ENCODE data around the gene CSE1L. TPM values are rescaled to one million over a fixed set of nuclear protein-coding genes. Genes with fewer than 3 reads are reported as not detected.
A peak's percentile ranks its signal among the peaks of the same experiment; 100 is the strongest.

CSE1L gene
- total and polyA plus RNA-seq, 4 donors, result 74.5 to 131 (median 88.3) TPM

DNA sequence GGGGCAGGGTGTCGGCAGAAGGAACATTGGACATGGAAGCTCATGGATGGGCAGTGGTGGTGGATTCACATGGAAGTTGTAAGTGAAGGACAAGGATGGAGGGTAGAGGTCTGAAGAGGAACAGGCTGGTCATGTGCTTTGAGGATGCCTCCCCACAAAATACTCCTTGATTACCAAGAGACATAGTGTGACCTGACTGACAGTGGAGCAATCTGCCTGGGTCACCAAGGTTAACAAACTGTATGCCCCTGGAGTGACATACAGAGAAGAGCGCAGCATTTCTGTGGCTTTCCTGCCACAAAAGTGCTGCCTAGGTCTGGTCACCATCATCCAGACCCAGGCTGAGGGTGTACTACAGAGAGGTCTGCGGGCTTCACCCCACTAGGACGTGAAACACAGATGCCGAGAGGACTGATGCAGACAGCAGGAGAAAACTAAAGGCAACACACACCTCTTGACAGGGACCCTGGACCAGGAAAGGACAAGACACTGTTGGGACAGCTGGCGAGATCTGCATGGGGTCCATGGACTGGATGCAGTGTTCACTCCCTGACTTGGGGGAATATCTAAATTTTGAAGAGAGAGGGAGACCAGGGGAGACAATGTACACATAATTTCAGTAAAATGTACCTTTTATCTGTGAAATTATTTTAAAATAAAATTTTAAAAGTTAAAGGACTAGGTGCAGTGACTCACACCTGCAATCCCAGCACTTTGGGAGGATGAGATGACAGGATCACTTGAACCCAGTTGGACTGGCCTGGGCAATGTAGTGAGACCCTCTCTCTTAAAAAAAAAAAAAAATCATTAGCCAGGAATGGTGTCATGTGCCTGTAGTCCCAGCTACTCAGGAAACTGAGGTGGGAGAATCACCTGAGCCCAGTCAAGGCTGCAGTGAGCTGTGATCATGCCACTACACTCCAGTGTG is 64.9 kb downstream of the CSE1L start:
- H3K9me3 ChIP-seq (ENCODE audit: control insufficient read depth, insufficient read depth, low read length), result no peaks in the 10 kb centered on the region
- peaks cover 45% of the 10 kb centered on the region for H3K36me3 ChIP-seq (ENCODE audit: control insufficient read depth, insufficient read depth, low read length)
- H3K4me3 ChIP-seq (ENCODE audit: low read depth, low read length), result no peak overlapping the region
- 94% methylated on average over 6 of the region's 6 CpGs for WGBS (ENCODE audit: insufficient coverage)
- H3K27me3 ChIP-seq (ENCODE audit: control insufficient read depth, insufficient read depth, low read length), result no peaks in the 10 kb centered on the region
- no peak overlapping the region for H3K27ac ChIP-seq (ENCODE audit: low read depth, low read length)
- no peak for DNase-seq (ENCODE audit: low read depth in 4 of 6, low spot score in 6 of 6)
- H3K4me1 ChIP-seq (ENCODE audit: control insufficient read depth, insufficient read depth, low read length), result no peaks in the 10 kb centered on the region

DNA sequence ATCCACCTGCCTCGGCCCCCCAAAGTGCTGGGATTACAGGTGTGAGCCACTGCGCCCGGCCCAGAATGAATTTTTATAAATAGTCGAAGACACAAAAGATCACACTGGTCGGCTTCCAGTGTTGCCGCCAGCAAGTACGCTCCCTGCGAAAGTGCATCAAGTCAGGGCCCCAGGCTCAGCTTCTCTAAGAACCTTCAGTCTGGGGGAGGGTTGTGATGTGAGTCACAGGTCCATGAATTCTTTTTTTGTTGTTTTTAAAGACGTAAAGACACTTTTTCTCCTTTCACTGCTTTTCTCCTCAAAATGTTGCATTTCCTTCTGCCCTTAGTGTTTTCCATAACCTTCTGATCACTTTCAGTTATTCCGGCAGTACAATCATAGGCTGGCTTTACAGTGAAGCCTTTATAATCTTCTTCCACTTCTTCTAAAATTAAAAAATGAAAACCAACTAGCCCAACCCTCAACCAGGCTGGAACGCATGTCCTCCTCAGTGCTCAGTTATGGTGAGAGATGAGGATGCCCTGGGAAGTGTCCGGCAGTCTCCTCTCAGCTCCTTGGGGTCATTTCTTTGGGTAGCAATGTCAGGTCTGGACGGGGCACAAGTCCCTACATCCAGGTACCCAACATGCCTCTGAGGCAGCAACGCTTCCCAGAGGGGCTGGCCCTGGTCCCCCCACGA is 66.6 kb downstream of the CSE1L start:
- Histone ChIP-seq H3K36me3 (ENCODE audit: control insufficient read depth, insufficient read depth, low read length) (peaks cover 60% of the 10 kb centered on the region), H3K27ac (ENCODE audit: low read depth, low read length) (no peak overlapping the region), H3K27me3 (ENCODE audit: control insufficient read depth, insufficient read depth, low read length) (no peaks in the 10 kb centered on the region), H3K4me3 (ENCODE audit: low read depth, low read length) (no peak overlapping the region), H3K9me3 (ENCODE audit: control insufficient read depth, insufficient read depth, low read length) (no peaks in the 10 kb centered on the region), H3K4me1 (ENCODE audit: control insufficient read depth, insufficient read depth, low read length) (no peaks in the 10 kb centered on the region)
- DNase-seq (ENCODE audit: low read depth in 4 of 6, low spot score in 6 of 6), result no peak
- 96% methylated on average over 11 of the region's 15 CpGs for WGBS (ENCODE audit: insufficient coverage)

DNA sequence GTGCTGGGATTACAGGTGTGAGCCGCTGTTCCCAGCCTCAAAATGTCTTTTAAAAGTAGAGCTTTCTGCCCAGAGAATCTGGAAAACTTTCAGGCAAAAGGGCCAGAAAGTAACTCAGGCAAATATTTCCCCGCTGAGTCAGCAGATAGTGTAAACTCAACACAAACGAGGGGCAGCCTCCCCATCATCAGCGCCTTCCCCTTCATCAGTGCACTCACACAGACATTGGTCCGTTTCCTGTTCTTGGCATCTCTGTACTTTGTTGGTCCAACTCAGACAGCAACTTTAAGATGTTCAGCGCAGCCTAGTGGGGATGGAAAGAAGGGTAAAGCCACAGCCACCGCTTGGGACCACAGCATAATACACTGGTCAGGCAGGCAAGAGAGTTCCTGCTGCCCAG is 69.5 kb downstream of the CSE1L start:
- H3K4me3 ChIP-seq (ENCODE audit: low read depth, low read length), result no peak overlapping the region
- WGBS (ENCODE audit: insufficient coverage), result 79% methylated on average over 4 of the region's 7 CpGs
- H3K36me3 ChIP-seq (ENCODE audit: control insufficient read depth, insufficient read depth, low read length), result peaks cover 72% of the 10 kb centered on the region
- H3K9me3 ChIP-seq (ENCODE audit: control insufficient read depth, insufficient read depth, low read length), result no peaks in the 10 kb centered on the region
- H3K27me3 ChIP-seq (ENCODE audit: control insufficient read depth, insufficient read depth, low read length), result no peaks in the 10 kb centered on the region
- no peak for DNase-seq (ENCODE audit: low read depth in 4 of 6, low spot score in 6 of 6)
- H3K27ac ChIP-seq (ENCODE audit: low read depth, low read length), result no peak overlapping the region
- peaks cover 4% of the 10 kb centered on the region for H3K4me1 ChIP-seq (ENCODE audit: control insufficient read depth, insufficient read depth, low read length)

DNA sequence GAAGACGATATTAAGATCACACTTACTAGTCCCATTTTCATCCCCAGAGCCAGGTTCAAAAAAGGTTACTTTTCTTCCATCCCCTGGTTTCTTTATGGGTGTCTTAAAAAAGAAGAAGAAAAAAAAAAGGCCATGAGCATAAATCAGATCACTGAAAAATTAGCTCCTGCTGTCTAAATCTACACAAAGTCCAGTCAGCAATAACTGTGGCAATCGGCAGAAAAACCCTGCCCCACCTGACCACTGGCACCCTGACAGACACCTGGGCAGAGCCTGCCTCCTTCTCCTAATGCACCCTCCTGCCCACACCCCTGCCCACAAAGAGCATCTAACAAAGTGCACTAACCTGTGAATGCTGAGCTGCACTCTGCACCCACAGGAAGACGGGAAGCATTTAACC is 72.2 kb downstream of the CSE1L start:
- H3K4me1 ChIP-seq (ENCODE audit: control insufficient read depth, insufficient read depth, low read length), result peaks cover 4% of the 10 kb centered on the region
- H3K27me3 ChIP-seq (ENCODE audit: control insufficient read depth, insufficient read depth, low read length), result no peaks in the 10 kb centered on the region
- H3K27ac ChIP-seq (ENCODE audit: low read depth, low read length), result no peak overlapping the region
- H3K4me3 ChIP-seq (ENCODE audit: low read depth, low read length), result no peak overlapping the region
- no peaks in the 10 kb centered on the region for H3K9me3 ChIP-seq (ENCODE audit: control insufficient read depth, insufficient read depth, low read length)
- peaks cover 59% of the 10 kb centered on the region for H3K36me3 ChIP-seq (ENCODE audit: control insufficient read depth, insufficient read depth, low read length)
- WGBS (ENCODE audit: insufficient coverage), result 89% methylated on average over 1 of the region's 3 CpGs
- DNase-seq (ENCODE audit: low read depth in 4 of 6, low spot score in 6 of 6), result no peak

DNA sequence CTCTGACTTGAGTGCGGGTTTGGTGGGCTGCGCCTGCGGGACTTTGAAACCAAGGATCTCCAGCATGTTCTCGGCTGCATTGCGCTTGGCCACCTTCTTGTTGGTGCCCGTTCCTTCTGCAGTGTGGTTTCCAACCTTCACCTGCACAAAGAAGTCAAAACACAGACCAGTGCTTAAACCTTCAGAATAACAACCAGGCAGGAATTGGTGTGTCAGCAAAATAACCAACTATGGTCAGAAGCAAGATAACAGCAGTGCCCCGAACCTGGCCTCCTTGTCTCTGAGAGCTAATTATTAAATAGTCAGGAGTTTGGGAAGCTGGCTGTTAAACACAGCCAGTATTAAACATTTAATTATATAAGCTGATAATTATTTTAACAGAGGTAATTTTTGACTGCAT is 73.9 kb downstream of the CSE1L start:
- WGBS (ENCODE audit: insufficient coverage), result 83% methylated on average over 6 of the region's 7 CpGs
- peaks cover 61% of the 10 kb centered on the region for H3K36me3 ChIP-seq (ENCODE audit: control insufficient read depth, insufficient read depth, low read length)

DNA sequence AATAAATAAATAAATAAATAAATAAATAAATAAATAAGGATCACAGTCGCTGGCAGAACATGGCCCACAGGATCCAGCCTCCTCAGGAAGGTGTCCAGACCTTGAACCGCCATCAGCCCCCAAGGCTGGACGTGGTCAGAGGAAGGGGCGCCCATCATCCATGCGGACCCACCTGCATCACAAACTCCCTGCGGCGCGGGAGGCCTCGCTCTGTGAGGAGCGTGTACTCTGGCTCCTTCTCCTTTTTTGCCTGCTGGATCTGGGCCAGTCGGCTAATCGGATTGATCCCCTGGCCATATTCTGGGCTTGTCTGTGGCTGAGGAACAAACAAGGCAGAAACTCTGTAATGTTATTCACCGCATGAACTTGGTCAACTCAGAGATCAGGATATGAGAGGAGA is 76.8 kb downstream of the CSE1L start:
- Histone ChIP-seq H3K4me1 (ENCODE audit: control insufficient read depth, insufficient read depth, low read length) (peaks cover 4% of the 10 kb centered on the region), H3K4me3 (ENCODE audit: low read depth, low read length) (no peak overlapping the region), H3K27me3 (ENCODE audit: control insufficient read depth, insufficient read depth, low read length) (no peaks in the 10 kb centered on the region), H3K9me3 (ENCODE audit: control insufficient read depth, insufficient read depth, low read length) (no peaks in the 10 kb centered on the region), H3K27ac (ENCODE audit: low read depth, low read length) (no peak overlapping the region), H3K36me3 (ENCODE audit: control insufficient read depth, insufficient read depth, low read length) (peaks cover 43% of the 10 kb centered on the region)
- WGBS (ENCODE audit: insufficient coverage), result 95% methylated on average over 9 of the region's 13 CpGs
- no peak for DNase-seq (ENCODE audit: low read depth in 4 of 6, low spot score in 6 of 6)

More for the DNA sequence above, 73.9 kb downstream of the CSE1L start:
- Histone ChIP-seq H3K27me3 (ENCODE audit: control insufficient read depth, insufficient read depth, low read length) (no peaks in the 10 kb centered on the region), H3K4me3 (ENCODE audit: low read depth, low read length) (no peak overlapping the region), H3K4me1 (ENCODE audit: control insufficient read depth, insufficient read depth, low read length) (peaks cover 4% of the 10 kb centered on the region), H3K9me3 (ENCODE audit: control insufficient read depth, insufficient read depth, low read length) (no peaks in the 10 kb centered on the region), H3K27ac (ENCODE audit: low read depth, low read length) (no peak overlapping the region)
- no peak for DNase-seq (ENCODE audit: low read depth in 4 of 6, low spot score in 6 of 6)

DNA sequence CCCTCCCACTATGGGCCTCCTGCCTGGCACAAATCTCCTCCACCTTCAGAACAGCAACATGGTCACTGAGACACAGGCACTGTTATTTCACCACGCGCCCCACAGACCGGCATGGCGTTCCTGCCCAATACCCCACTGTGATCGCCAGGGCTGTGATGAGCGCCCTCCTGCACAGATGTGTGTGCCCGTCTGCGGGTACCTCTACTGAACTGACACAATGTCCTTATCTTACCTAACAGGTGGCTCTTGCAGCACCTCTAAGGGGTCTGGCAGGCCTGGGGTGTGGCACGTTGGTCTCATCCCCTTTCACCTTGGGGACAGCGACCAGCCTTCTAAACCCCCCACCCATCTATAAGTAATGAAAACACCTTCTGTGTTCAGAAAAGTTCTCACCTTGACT is 77.9 kb downstream of the CSE1L start:
- 98% methylated on average over 9 of the region's 10 CpGs for WGBS (ENCODE audit: insufficient coverage)
- Histone ChIP-seq H3K27ac (ENCODE audit: low read depth, low read length) (no peak overlapping the region), H3K9me3 (ENCODE audit: control insufficient read depth, insufficient read depth, low read length) (no peaks in the 10 kb centered on the region), H3K36me3 (ENCODE audit: control insufficient read depth, insufficient read depth, low read length) (peaks cover 39% of the 10 kb centered on the region), H3K27me3 (ENCODE audit: control insufficient read depth, insufficient read depth, low read length) (no peaks in the 10 kb centered on the region), H3K4me1 (ENCODE audit: control insufficient read depth, insufficient read depth, low read length) (peaks cover 4% of the 10 kb centered on the region), H3K4me3 (ENCODE audit: low read depth, low read length) (no peak overlapping the region)
- DNase-seq (ENCODE audit: low read depth in 4 of 6, low spot score in 6 of 6), result no peak

DNA sequence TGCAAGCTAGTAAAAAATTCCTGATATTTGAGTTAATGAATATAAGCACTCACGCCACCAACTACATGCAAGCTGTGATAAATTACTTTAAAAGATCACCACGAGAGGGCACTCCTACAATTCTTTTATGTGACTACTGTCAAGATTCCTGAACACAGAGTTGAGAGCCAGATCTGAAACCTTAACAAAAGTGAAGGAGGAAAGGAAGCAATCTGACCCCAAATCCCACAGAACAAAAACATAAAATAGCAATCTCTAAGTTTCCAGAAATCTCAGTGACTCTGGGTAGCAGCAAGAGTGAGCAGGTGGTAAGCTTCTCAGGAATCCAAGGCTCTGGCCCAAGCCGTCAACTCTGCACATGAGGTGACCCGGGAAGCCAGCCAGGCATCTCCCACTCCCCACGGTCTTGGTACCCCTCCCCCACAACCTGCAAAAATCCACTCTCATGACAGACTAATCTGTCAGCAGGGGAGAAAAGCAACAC is 86.9 kb downstream of the CSE1L start:
- H3K36me3 ChIP-seq (ENCODE audit: control insufficient read depth, insufficient read depth, low read length), result peaks cover 29% of the 10 kb centered on the region
- DNase-seq (ENCODE audit: low read depth in 4 of 6, low spot score in 6 of 6), result peak; percentile 38 to 93 (median 68)
- peaks cover 5% of the 10 kb centered on the region for H3K4me1 ChIP-seq (ENCODE audit: control insufficient read depth, insufficient read depth, low read length)
- H3K27me3 ChIP-seq (ENCODE audit: control insufficient read depth, insufficient read depth, low read length), result no peaks in the 10 kb centered on the region
- no peak overlapping the region for H3K27ac ChIP-seq (ENCODE audit: low read depth, low read length)
- no peak overlapping the region for H3K4me3 ChIP-seq (ENCODE audit: low read depth, low read length)
- 47% methylated on average over 3 of the region's 5 CpGs for WGBS (ENCODE audit: insufficient coverage)
- no peaks in the 10 kb centered on the region for H3K9me3 ChIP-seq (ENCODE audit: control insufficient read depth, insufficient read depth, low read length)

DNA sequence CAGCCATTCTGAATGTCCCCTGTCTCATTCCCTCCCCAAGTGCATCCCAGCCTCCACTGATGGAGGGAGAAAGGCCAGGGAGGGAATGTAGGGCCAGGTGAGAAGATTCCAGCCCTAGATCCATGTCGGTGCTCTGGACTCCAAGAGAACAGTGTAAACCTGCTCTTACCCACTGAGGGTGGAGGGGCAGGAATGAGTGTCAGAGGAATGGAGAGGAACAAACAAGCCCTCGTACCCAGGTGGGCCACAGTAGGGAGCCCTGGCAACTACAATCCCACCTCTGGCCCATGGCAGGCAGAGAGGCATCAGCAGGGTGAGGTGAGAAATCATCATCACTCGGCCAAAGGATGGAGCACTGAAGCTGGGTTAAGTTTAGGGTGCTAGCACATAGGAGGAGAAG is 87.5 kb downstream of the CSE1L start:
- peaks cover 5% of the 10 kb centered on the region for H3K4me1 ChIP-seq (ENCODE audit: control insufficient read depth, insufficient read depth, low read length)
- no peaks in the 10 kb centered on the region for H3K9me3 ChIP-seq (ENCODE audit: control insufficient read depth, insufficient read depth, low read length)
- no peak overlapping the region for H3K4me3 ChIP-seq (ENCODE audit: low read depth, low read length)
- H3K27me3 ChIP-seq (ENCODE audit: control insufficient read depth, insufficient read depth, low read length), result no peaks in the 10 kb centered on the region
- no peak overlapping the region for H3K27ac ChIP-seq (ENCODE audit: low read depth, low read length)
- no peak for DNase-seq (ENCODE audit: low read depth in 4 of 6, low spot score in 6 of 6)
- peaks cover 26% of the 10 kb centered on the region for H3K36me3 ChIP-seq (ENCODE audit: control insufficient read depth, insufficient read depth, low read length)
- 84% methylated on average over 2 of the region's 3 CpGs for WGBS (ENCODE audit: insufficient coverage)

All from spinal cord (tissue), 10 donors.